ENCODE measurements around the gene TMC4. TPM values are rescaled to one million over a fixed set of nuclear protein-coding genes. Genes with fewer than 3 reads are reported as not detected.

The TMC4 gene
- total and polyA plus RNA-seq, 2 donors (not counting 1 experiment from before 2014, with no cell fraction given): 0.25 to 0.33 TPM

DNA sequence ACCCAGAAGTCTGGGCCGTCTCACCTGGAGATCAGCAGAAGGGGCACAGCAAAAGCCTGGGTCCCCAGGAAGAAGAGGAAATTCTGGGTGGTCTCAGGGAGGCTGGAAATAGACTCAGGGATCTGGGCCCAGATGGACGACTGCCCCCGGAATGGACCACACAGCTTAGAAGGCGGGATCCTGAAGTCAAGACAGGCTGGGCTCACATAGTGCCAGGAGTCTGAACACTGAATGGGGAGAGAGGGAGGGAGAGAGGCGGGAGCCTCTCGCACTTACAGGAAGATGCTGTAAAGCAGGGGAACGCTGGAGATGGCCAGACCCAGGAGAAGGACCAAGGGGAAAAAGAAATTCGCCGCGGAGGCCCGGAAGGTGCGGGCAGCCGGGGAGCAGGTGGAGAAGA is 12.1 kb downstream of the TMC4 start:
- Histone ChIP-seq H3K9ac (ENCODE audit: insufficient read depth, low read length) (peak overlapping the region; percentile 62), H2AFZ (ENCODE audit: low read length) (no peak overlapping the region), H3K27me3 (ENCODE audit: control insufficient read depth, insufficient read depth, low read length) (no peaks in the 10 kb centered on the region)

DNA sequence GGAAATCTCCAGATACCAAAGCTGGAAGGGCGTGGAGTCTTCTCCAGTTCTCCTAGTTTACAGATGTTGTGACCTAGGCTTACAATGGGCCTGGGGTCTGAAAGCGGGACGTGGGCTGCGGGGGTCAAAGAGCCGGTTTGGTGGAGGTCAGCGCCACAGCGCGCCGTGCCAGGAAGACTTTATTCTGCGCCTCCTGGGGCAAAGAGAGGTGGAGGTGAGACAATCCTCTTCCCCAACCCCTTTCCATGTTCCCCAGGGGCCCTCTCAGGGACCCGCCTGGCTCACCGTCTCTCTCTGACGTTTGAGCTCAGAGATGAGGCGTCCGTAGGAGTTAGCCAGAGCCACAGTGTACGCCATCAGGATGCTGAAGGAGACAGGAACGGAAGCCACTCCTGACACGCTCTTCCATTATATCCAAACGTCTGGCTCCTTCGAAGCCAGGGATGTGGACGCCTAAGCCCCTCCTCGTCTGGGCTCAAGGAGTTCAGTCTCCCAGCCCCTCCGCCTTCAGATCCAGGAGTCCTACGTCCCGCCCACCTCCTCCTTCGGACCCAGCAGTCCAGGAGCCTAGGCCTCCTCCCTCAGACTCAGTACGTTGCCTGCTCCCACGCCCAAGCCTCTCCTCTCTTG is 12.7 kb downstream of the TMC4 start:
- H3K4me1 ChIP-seq (ENCODE audit: control insufficient read depth, extremely low read depth, insufficient read depth, low read length): peaks cover 13% of the 10 kb centered on the region
- H3K79me2 ChIP-seq (ENCODE audit: control insufficient read depth, insufficient read depth, low read length): peaks cover 8% of the 10 kb centered on the region
- peak overlapping the region; percentile 97 for H3K4me2 ChIP-seq (ENCODE audit: extremely low read depth, insufficient read depth, low read length)
- peak overlapping the region; percentile 73 for H2AFZ ChIP-seq (ENCODE audit: low read length)
- H3K9ac ChIP-seq (ENCODE audit: insufficient read depth, low read length): peak overlapping the region; percentile 62
- H3K27ac ChIP-seq (ENCODE audit: insufficient read depth, low read length): peak overlapping the region; percentile 91
- H3K9me3 ChIP-seq (ENCODE audit: control insufficient read depth, insufficient read depth, low read depth, low read length): no peaks in the 10 kb centered on the region
- TF ChIP-seq, protein P1, sequence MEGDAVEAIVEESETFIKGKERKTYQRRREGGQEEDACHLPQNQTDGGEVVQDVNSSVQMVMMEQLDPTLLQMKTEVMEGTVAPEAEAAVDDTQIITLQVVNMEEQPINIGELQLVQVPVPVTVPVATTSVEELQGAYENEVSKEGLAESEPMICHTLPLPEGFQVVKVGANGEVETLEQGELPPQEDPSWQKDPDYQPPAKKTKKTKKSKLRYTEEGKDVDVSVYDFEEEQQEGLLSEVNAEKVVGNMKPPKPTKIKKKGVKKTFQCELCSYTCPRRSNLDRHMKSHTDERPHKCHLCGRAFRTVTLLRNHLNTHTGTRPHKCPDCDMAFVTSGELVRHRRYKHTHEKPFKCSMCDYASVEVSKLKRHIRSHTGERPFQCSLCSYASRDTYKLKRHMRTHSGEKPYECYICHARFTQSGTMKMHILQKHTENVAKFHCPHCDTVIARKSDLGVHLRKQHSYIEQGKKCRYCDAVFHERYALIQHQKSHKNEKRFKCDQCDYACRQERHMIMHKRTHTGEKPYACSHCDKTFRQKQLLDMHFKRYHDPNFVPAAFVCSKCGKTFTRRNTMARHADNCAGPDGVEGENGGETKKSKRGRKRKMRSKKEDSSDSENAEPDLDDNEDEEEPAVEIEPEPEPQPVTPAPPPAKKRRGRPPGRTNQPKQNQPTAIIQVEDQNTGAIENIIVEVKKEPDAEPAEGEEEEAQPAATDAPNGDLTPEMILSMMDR (conservative IDR thresholded peaks at IDR 0.05 in 1 of 2, IDR thresholded peaks at IDR 0.05 in 1 of 2; ENCODE audit: low read depth in 1 of 2, low read length in 2 of 2): no peak
- no peak for TF ChIP-seq EZH2 (IDR thresholded peaks at IDR 0.05; ENCODE audit: low read length, missing control alignments)
- peaks cover 10% of the 10 kb centered on the region for H3K36me3 ChIP-seq (ENCODE audit: control insufficient read depth, insufficient read depth, low read length)
- H3K4me3 ChIP-seq (replicated peaks in 1 of 4; ENCODE audit: control extremely low read depth in 1 of 4, insufficient read depth in 1 of 4, low read depth in 3 of 4, low read length in 4 of 4): peak overlapping the region; percentile 57 to 77 (median 66)
- peak in 1 of 2 donors; percentile 45 for DNase-seq (ENCODE audit: low read depth in 2 of 2)
- H4K20me1 ChIP-seq (ENCODE audit: control insufficient read depth, extremely low read depth, insufficient read depth, low read length): no peaks in the 10 kb centered on the region
- H3K27me3 ChIP-seq (ENCODE audit: control insufficient read depth, insufficient read depth, low read length): no peaks in the 10 kb centered on the region

More for the DNA sequence above, 12.1 kb downstream of the TMC4 start:
- Histone ChIP-seq H3K79me2 (ENCODE audit: control insufficient read depth, insufficient read depth, low read length) (peaks cover 8% of the 10 kb centered on the region), H3K27ac (ENCODE audit: insufficient read depth, low read length) (peak overlapping the region; percentile 91), H3K36me3 (ENCODE audit: control insufficient read depth, insufficient read depth, low read length) (peaks cover 8% of the 10 kb centered on the region), H3K4me1 (ENCODE audit: control insufficient read depth, extremely low read depth, insufficient read depth, low read length) (peaks cover 13% of the 10 kb centered on the region), H3K4me2 (ENCODE audit: extremely low read depth, insufficient read depth, low read length) (peak overlapping the region; percentile 97), H4K20me1 (ENCODE audit: control insufficient read depth, extremely low read depth, insufficient read depth, low read length) (no peaks in the 10 kb centered on the region), H3K9me3 (ENCODE audit: control insufficient read depth, insufficient read depth, low read depth, low read length) (no peaks in the 10 kb centered on the region), H3K4me3 (replicated peaks in 1 of 4; ENCODE audit: control extremely low read depth in 1 of 4, insufficient read depth in 1 of 4, low read depth in 3 of 4, low read length in 4 of 4) (peak overlapping the region; percentile 57 to 77 (median 66))
- TF ChIP-seq, protein P1 (conservative IDR thresholded peaks at IDR 0.05 in 1 of 2, IDR thresholded peaks at IDR 0.05 in 1 of 2; ENCODE audit: low read depth in 1 of 2, low read length in 2 of 2): no peak
- no peak for TF ChIP-seq EZH2 (IDR thresholded peaks at IDR 0.05; ENCODE audit: low read length, missing control alignments)
- no peak for DNase-seq (ENCODE audit: low read depth in 2 of 2)

DNA sequence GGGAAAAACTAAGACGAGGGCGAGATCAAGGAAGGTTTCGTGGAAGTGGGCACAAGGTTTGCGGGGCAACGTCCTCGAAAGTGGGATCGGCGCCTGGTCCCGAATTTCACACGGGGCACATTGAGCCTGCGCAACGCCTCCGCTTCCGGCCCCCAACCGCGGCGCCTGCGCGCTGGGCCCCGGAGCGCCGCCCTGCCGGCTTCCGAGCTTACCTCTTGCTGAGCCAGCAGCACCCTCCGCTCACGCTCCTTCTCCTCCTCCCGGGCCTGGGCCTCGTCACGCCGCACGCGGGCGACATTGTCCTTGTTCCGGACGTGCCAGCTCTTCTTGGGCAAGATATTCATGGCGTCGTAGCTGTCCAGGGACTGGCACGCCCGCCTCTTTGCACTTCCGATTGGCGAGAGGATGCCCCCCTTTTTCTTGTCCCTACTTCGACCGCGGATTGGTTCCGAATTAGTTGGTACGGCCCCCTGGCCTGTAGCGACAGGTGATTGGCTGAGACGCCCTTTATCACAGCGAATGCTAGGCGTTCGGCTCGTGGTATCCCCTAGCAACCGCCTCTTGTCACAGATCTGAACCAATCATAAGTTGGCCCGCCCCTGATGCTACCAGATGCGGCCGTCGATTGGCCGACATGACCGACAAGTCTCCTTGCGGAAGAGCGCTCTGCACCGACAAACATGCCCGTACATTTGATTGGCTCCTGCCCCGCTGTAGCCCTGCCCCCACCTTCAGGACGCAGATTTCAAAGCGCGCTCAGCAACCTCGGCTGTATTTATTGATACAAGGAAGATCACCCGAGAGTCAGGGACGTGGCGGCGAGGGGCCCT is 13.4 kb downstream of the TMC4 start, which contains the start of gene LENG1:
TSS of gene LENG1 (minus strand) at position 370 of the 830 bp plus-strand sequence. CDS start at position 344, 26 bp downstream.
- TF ChIP-seq EZH2 (IDR thresholded peaks at IDR 0.05; ENCODE audit: low read length, missing control alignments): no peak
- TF ChIP-seq, protein P1 (conservative IDR thresholded peaks at IDR 0.05 in 1 of 2, IDR thresholded peaks at IDR 0.05 in 1 of 2; ENCODE audit: low read depth in 1 of 2, low read length in 2 of 2): peak; percentile 26 to 44
- Histone ChIP-seq H3K27me3 (ENCODE audit: control insufficient read depth, insufficient read depth, low read length) (no peaks in the 10 kb centered on the region), H3K36me3 (ENCODE audit: control insufficient read depth, insufficient read depth, low read length) (peaks cover 16% of the 10 kb centered on the region), H3K27ac (ENCODE audit: insufficient read depth, low read length) (peak within 1 kb of the TSS; percentile 98), H4K20me1 (ENCODE audit: control insufficient read depth, extremely low read depth, insufficient read depth, low read length) (no peaks in the 10 kb centered on the region), H2AFZ (ENCODE audit: low read length) (peak within 1 kb of the TSS; percentile 92), H3K4me1 (ENCODE audit: control insufficient read depth, extremely low read depth, insufficient read depth, low read length) (peaks cover 15% of the 10 kb centered on the region), H3K79me2 (ENCODE audit: control insufficient read depth, insufficient read depth, low read length) (peaks cover 8% of the 10 kb centered on the region), H3K4me2 (ENCODE audit: extremely low read depth, insufficient read depth, low read length) (peak within 1 kb of the TSS; percentile 97), H3K9me3 (ENCODE audit: control insufficient read depth, insufficient read depth, low read depth, low read length) (no peaks in the 10 kb centered on the region), H3K9ac (ENCODE audit: insufficient read depth, low read length) (peak within 1 kb of the TSS; percentile 99), H3K4me3 (replicated peaks in 1 of 4; ENCODE audit: control extremely low read depth in 1 of 4, insufficient read depth in 1 of 4, low read depth in 3 of 4, low read length in 4 of 4) (peak within 1 kb of the TSS; percentile 72 to 98 (median 93))
- DNase-seq (ENCODE audit: low read depth in 2 of 2): peak; percentile 100
